GM19043 (cell line): ENCODE data around the gene GFM1.
"Not testable (repeated sequence)": the region's sequence is repeated elsewhere in the genome, so short reads cannot be mapped to it uniquely, and the experiment has no call there.

Source experiments
- ATAC-seq: cut with Tn5 transposase; IDR thresholded peaks from one replicate; pipeline ENCODE4 v1.9.1; 2021; ENCODE audit warnings: low read depth; ENCODE audit not compliant: unreplicated experiment

The GFM1 gene

DNA sequence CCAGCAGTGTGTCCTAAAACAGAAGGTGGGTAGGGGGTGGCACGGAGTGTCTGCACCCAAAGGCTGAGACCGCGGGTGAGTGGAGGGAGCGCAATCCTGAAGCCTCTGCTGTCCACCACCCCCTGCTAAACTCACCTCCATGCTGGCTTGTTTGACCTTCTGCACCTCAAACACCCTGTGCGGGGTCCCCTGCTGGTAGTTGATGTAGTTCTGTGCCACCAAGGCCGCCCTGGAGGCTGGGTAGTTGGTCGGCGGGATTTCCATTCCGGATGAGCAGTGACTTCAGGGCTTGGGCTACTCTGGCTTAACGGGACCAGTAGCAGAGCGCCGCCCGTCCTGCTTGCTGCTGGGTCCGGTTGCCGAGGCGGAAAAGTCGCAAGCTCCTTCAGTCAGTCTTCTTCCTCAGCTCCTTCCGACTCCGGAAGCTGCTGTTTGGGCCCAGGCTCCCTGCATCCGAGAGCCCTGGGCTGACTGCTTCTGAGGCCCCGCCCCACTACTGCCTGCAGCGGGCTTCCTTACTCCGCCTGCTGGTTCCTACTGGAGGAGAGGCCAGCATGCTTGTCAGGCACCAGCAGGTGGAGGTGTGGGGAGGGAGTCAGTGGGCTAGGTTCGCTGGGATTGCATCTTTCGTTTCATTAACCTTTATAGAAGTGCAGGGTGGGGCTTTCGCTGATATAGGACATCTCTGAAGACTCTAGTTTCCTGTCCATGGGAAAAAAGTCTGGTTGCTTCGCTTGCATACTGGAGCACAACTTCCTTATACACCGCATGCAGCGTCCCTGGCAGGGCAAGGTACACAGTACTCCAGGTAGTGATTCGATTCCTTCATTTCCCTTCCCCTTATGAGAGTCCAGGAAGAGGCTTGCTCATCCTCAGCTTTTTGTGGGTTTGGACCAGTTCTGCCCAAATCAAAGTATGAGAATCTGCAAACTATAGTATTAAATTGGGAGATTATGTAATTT is 28.2 kb downstream of the GFM1 start, which contains the start of gene LXN:
Gene LXN, minus strand, starts transcription at position 434 of the 962 bp plus-strand sequence. Its CDS starts 170 bp downstream, at position 264.
- peak; percentile 99 for ATAC-seq

DNA sequence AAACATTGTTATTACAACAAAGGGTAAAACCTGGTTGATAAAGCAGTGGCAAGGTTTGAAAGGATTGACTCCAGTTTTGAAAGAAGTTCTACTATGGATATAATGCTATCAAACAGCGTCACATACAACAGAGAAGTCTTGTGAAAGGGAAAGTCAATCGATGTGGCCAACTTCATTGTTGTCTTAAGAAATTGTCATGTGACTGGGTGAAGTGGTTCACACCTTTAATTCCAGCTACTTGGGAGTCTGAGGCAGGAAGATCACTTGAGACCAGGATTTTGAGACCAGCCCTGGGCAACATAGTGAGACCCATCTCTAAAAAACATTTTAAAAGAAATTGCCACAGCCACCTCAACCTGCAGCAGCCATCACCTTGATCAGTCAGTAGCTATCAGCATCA is 34.4 kb downstream of the GFM1 start:
- no peak for ATAC-seq

DNA sequence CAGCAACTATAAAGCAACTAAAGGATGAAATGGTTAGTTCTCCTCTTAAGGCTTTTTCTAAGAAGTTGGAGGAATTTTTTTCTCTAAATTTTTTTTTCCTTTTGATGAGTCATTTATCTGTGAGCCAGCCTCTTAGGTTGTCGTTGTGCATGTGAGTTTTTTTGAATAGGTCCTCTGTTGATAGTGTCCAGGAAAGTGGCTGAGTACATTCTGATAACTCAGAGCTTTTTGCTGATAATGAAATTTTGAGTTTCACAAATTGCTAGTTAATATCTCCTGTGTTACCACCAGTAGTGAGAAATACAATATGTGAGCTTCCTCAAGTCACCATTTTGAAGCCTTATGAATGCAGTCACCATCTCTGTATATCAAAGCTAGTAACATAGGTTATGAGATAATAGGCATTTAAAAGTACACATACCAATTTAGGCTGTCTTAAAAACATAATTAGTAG is 35.2 kb downstream of the GFM1 start:
- no peak for ATAC-seq

GRCh38 chr3:158680861-158681260 is 36.5 kb downstream of the GFM1 start:
- ATAC-seq = no peak

- ATAC-seq = no peak
Measured at GRCh38 chr3:158683230-158683962, 39.1 kb downstream of the GFM1 start.

DNA sequence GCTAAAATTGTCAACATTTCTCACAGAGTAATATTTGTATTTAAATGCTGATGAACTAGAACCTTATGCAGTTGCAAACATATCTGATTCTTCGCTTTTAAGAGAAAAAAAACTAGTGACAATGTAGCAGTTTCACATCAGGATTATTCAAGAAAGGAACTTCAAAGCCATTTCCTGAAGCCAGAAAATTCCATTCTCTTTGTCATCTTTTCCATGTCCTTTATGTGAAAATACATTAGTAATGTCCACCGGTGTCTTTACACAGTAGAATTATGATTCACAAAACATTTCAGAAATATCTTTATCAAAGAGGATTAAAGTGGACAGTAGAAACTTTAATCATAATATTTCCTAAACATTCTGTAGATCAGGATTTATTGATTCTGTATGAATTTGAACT is 40.8 kb downstream of the GFM1 start:
- no peak for ATAC-seq

- ATAC-seq = not testable (repeated sequence)
Measured at GRCh38 chr3:158693866-158694456, 49.6 kb downstream of the GFM1 start.

DNA sequence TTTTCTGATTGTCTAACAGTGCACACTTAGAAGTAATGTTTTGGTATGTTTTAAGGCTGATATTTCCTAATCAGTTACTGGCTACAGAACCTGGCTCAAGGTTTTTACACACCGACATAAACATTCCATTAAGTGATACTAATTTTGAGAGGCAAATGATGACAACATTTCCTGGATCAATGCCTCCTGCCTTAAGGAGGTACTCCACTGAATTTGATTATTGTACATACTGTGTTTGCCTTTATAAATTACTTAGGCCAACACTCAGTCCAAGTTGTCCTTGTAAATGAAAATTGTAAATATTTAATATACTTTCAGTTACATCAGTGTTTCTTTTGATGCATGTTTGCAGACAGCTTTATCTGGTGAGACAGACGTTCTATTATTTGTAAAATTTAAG is 52.3 kb downstream of the GFM1 start:
- no peak for ATAC-seq

DNA sequence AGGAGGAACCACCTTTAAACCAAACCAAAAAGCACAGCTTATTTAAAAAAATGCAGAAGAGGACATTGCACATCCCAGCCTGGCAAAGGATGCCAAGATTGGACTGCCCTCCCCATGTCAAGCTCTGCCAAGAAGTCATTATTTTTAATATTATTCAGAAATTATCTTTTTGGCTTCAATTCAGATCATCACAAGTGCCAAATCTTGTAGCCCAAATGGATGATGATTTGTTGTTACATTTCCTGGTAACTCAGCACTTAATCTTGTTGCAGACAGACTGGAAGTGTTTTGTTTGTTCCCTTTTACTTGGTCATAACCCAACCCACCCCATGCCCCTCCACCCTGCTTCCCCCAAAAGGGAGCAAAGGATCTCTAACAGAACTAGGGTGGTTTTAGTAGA is 56.2 kb downstream of the GFM1 start:
- ATAC-seq = no peak

DNA sequence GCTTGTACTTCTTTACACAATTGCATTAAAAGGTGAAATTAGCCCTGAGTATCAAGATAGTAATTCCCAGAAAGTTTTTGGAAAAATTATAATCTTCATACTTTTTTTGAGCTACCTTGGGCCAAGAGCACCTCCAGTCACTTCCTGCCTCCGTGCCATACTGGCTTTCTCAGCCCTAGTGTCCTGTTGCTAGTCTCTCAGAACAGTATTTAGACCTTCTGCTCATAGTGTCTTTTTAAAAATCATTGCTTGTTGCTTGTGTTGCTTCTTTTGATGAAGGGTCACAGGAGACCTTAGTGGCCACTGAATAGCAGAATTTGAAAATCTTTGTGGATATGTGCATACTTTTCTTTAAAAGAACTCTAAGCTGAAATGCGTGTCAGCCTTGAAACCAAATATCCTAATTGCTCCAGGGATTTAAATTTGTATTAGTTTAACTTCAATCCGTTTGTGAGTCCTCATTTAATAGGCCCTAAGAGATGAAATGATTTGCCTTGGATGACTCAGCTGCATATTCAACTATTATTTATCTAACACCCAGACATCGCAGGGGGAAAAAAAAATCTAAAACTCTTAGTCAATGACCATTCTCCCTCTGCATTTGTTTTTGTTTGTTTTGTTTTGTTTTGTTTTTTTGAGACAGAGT is 57.2 kb downstream of the GFM1 start:
- ATAC-seq = no peak

DNA sequence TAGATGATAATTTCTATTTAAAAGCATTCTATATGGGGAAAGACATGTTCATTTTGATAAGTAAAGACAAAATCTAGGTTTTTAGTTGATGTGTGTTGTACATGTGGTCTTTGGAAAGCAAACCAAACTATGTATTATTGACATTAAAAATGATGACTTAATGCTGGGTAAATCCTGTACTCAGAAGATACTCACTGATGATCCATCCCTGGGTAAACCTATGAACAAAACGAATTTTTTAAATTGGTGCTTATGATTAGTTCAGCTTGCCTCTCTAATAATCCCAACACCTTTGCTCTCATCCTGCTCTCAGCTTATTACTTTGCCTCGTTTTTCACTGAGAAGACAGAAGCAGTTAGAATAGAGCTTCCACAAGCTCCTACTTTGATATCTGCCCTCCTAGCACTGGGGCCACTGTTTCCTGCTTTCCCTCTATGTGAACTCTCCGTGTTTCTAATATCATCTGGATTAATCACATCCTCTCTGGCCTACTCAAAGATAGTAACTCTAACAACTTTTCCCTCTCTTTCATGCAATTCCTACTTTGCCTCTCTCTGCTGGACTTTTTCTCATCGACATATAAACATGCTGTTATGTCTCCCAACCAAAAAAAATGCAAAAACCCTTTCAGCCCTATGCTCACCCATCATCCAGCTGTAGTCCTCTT is 58.6 kb downstream of the GFM1 start:
- no peak for ATAC-seq

DNA sequence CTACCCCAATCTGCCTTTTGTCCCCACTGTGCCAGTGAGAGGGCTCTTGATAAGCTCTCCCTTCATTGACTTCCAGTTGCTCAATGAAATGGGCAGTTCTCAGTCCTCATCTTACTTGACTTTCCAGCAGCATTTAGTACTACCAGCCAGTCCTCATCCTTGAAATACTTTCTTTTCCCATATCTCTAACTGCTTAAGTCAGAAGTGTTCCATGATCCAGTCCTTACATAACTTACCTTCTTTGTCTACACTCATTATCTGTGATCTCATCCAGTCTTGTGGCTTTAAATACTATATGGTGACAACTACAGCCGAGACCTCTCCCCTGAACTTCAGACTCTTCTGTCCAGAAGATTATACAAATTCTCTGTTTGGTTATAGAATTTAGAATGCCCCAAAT is 59.2 kb downstream of the GFM1 start:
- no peak for ATAC-seq

GRCh38 chr3:158709666-158710083 is 65.3 kb downstream of the GFM1 start:
- ATAC-seq = no peak

DNA sequence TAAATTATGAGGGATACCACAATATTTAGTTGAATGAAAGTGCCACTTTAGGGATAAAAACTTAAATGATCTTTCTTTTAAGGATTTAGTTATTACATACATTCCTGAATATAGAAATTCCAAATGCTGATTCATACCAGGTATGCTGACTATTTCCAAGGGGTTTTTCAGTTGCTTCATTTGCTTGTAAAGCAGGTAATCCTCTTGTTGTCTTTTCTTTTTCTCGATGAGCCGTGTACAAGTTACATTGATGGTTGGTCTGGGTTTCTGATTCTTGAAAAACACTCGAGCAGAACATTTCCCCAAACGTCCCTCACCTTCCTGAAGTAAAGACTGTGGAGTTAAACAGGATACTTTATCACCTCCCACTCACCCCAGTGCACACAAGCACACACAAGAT is 66.3 kb downstream of the GFM1 start:
- no peak for ATAC-seq

- ATAC-seq = no peak
Measured at GRCh38 chr3:158711886-158712285, 67.6 kb downstream of the GFM1 start.

- ATAC-seq = peak; percentile 47
Measured at GRCh38 chr3:158712443-158712842, 68.1 kb downstream of the GFM1 start.

DNA sequence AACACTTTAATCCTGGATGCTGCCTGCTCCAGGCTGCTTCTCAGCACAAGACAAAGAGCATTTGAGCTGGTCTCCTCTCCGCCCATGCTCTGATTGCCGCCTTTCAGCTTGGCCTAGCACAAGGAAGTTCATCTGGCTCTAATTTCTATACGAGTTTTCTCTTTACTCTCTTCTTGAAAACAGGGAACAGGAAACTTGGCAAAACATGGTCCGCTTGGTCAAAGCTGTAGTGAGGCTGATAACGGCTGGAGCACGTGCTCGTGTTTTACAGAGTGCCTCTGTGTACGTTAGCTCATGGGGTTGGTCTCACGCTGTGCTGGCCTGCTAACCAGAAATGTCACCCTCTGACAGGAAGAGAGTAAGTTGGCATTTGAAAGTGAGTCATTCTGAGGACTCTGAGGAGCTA is 68.8 kb downstream of the GFM1 start:
- no peak for ATAC-seq

GRCh38 chr3:158717576-158717975 is 73.2 kb downstream of the GFM1 start:
- ATAC-seq = no peak

GRCh38 chr3:158718490-158719170 is 74.3 kb downstream of the GFM1 start:
- no peak for ATAC-seq
